ENCODE results near the gene EXOSC2. TPM values are rescaled to one million over a fixed set of nuclear protein-coding genes. Genes with fewer than 3 reads are reported as not detected.
A peak's percentile ranks its signal among the peaks of the same experiment; 100 is the strongest.

Gene EXOSC2
- total RNA-seq, 4 donors from 2014 or later = 12.7 to 21.6 (median 19.7) TPM

DNA sequence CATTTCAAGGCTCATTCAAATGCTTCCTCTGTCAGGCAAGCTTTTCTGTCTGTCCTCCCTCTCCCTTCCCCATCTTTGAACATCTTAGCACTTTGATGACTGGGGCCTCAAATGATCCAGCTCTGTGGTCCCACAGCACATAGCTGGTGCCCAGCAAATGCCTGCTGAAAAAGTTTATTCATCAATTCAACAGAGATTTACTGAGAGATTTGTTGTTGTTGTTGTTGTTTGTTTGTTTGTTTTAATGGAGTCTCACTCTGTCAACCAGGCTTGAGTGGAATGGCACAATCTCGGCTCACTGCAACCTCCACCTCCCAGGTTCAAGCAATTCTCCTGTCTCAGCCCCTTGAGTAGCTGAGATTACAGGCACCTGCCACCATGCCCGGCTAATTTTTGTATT lies 6.0 kb upstream of the EXOSC2 start:
- intact Hi-C loops (cut with DNase I) = no loop called here
- H3K4me1 ChIP-seq = peaks cover 0 to 13% (median 6%) of the 10 kb centered on the region in 4 donors
- no peaks in the 10 kb centered on the region for H3K9me3 ChIP-seq
- WGBS = 90% methylated on average over 1 of the region's 2 CpGs
- TF ChIP-seq CTCF (IDR thresholded peaks at IDR 0.05) = no peak
- TF ChIP-seq POLR2AphosphoS5 (IDR thresholded peaks at IDR 0.05) = no peak
- no peak for TF ChIP-seq EP300 (IDR thresholded peaks at IDR 0.05)
- no peak for TF ChIP-seq POLR2A (IDR thresholded peaks at IDR 0.05; ENCODE audit: low read depth)
- no peak overlapping the region for H3K27ac ChIP-seq (replicated peaks in 1 of 4)
- H3K27me3 ChIP-seq = no peaks in the 10 kb centered on the region
- no peak overlapping the region for H3K4me3 ChIP-seq
- DNase-seq (ENCODE audit: extremely low spot score) = no peak
- H3K36me3 ChIP-seq = no peaks in the 10 kb centered on the region

DNA sequence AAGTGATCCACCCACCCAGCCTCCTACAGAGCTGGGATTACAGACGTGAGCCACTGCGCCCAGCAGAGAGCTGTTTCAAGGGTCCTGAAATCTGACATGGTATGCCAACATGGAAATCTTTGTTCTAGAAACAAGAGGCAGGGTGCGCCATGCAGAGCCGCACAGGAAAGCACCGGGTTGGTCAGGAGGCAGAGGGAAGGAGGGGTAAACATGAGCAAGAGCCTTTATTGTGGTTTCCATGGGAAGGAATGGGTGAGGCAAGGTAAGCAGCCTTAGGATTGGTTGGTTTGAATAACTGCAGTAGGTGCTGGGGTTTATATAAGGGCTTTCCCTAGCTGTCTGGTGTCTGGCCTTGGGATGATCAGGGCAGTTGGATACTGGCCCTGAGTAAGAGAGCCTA lies 5.5 kb upstream of the EXOSC2 start:
- H3K27me3 ChIP-seq = no peaks in the 10 kb centered on the region
- no peak for DNase-seq (ENCODE audit: extremely low spot score)
- no peaks in the 10 kb centered on the region for H3K36me3 ChIP-seq
- 93% methylated on average over 5 of the region's 5 CpGs for WGBS
- intact Hi-C loops (cut with DNase I) = no loop called here
- no peaks in the 10 kb centered on the region for H3K9me3 ChIP-seq
- no peak overlapping the region for H3K4me3 ChIP-seq
- peaks cover 0 to 17% (median 10%) of the 10 kb centered on the region in 4 donors for H3K4me1 ChIP-seq
- TF ChIP-seq POLR2AphosphoS5 (IDR thresholded peaks at IDR 0.05) (no peak), EP300 (IDR thresholded peaks at IDR 0.05) (no peak), CTCF (IDR thresholded peaks at IDR 0.05) (no peak), POLR2A (IDR thresholded peaks at IDR 0.05; ENCODE audit: low read depth) (no peak)
- no peak overlapping the region for H3K27ac ChIP-seq (replicated peaks in 1 of 4)

- H3K9me3 ChIP-seq = no peaks in the 10 kb centered on the region
- H3K27me3 ChIP-seq = no peaks in the 10 kb centered on the region
- H3K4me1 ChIP-seq = peaks cover 4 to 26% (median 20%) of the 10 kb centered on the region in 4 donors
- TF ChIP-seq POLR2A (IDR thresholded peaks at IDR 0.05; ENCODE audit: low read depth) (no peak), EP300 (IDR thresholded peaks at IDR 0.05) (no peak), POLR2AphosphoS5 (IDR thresholded peaks at IDR 0.05) (no peak), CTCF (IDR thresholded peaks at IDR 0.05) (no peak)
- H3K27ac ChIP-seq (replicated peaks in 1 of 4) = peak overlapping the region; percentile 70 to 80 (median 73)
- WGBS = 41% methylated on average over 1 of the region's 1 CpG
- H3K4me3 ChIP-seq = peak overlapping the region; percentile 38 to 52 (median 42)
- intact Hi-C loops (cut with DNase I) = no loop called here
- no peak for DNase-seq (ENCODE audit: extremely low spot score)
- no peaks in the 10 kb centered on the region for H3K36me3 ChIP-seq
Measured at GRCh38 chr9:130689572-130689936, 4.0 kb upstream of the EXOSC2 start.

DNA sequence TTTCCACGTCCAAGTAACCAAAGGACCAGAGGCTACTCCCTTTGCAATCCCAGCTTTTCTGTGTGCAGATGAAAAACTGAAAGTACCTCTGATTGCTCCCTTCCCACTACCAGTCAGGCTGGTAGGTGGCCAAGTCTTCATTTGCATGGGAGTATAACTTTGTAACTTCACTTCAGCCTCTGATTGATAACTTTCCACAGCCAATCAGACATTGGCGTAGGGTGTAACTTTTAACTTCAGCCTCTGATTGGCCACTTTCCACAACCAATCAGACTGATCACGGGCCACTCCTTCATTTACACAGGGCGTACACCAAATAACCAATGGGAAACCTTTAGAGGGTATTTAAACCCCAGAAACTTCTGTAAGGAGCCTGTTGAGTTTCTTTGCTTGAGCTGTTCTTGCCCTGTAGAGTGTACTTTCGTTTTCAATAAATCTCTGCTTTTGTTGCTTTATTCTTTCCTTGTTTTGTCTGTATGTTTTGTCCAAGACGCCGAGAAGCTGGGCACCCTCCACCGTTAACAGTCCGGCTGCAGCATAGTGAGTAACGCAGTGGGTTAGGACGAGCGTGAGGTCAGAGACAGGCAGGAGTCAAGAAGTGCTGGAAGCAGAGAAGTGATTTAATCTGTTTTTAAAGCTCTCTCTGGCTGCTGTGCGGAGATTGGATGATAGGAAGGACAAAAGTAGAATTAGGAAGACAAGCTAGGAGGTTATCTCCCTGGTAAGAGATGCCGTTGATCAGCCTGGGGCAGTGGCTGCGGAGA lies 3.5 kb upstream of the EXOSC2 start:
- TF ChIP-seq EP300 (IDR thresholded peaks at IDR 0.05) (no peak), POLR2AphosphoS5 (IDR thresholded peaks at IDR 0.05) (peak; percentile 37 to 84), POLR2A (IDR thresholded peaks at IDR 0.05; ENCODE audit: low read depth) (no peak), CTCF (IDR thresholded peaks at IDR 0.05) (no peak)
- Histone ChIP-seq H3K9me3 (no peaks in the 10 kb centered on the region), H3K36me3 (peaks cover 0 to 2% (median under 1%) of the 10 kb centered on the region in 4 donors), H3K27me3 (no peaks in the 10 kb centered on the region), H3K4me3 (peak overlapping the region; percentile 38 to 52 (median 42)), H3K27ac (replicated peaks in 1 of 4) (peak overlapping the region; percentile 70 to 80 (median 76)), H3K4me1 (peaks cover 10 to 32% (median 26%) of the 10 kb centered on the region in 4 donors)
- 60% methylated on average over 15 of the region's 15 CpGs for WGBS
- no peak for DNase-seq (ENCODE audit: extremely low spot score)
- intact Hi-C loops (cut with DNase I) = no loop called here

Data from esophagus muscularis mucosa (tissue), 4 donors.